ENCODE measurements around the gene SLC4A4. TPM values are rescaled to one million over a fixed set of nuclear protein-coding genes. Genes with fewer than 3 reads are reported as not detected.

The SLC4A4 gene
- total RNA-seq, 1 experiment from 2014 or later: not detected

- no peak for DNase-seq (ENCODE audit: low spot score)
These were observed 18.3 kb downstream of the SLC4A4 start for GRCh38 chr4:71356924-71357663.

GRCh38 chr4:71360844-71361243 lies 22.0 kb downstream of the SLC4A4 start:
- no peak for DNase-seq (ENCODE audit: low spot score)

- DNase-seq (ENCODE audit: low spot score): no peak
These were observed 22.7 kb downstream of the SLC4A4 start for GRCh38 chr4:71361476-71361875.

GRCh38 chr4:71366766-71367165 lies 27.9 kb downstream of the SLC4A4 start:
- no peak for DNase-seq (ENCODE audit: low spot score)

- DNase-seq (ENCODE audit: low spot score): no peak
These were observed 28.7 kb downstream of the SLC4A4 start for GRCh38 chr4:71367546-71367945.

GRCh38 chr4:71368906-71369305 lies 30.1 kb downstream of the SLC4A4 start:
- no peak for DNase-seq (ENCODE audit: low spot score)

GRCh38 chr4:71369536-71369935 lies 30.7 kb downstream of the SLC4A4 start:
- DNase-seq (ENCODE audit: low spot score): no peak

- no peak for DNase-seq (ENCODE audit: low spot score)
These were observed 36.7 kb downstream of the SLC4A4 start for GRCh38 chr4:71375494-71375893.

GRCh38 chr4:71377561-71377960 lies 38.7 kb downstream of the SLC4A4 start:
- DNase-seq (ENCODE audit: low spot score): peak; percentile 68

- DNase-seq (ENCODE audit: low spot score): no peak
These were observed 40.3 kb downstream of the SLC4A4 start for GRCh38 chr4:71379126-71379525.

GRCh38 chr4:71380788-71381187 lies 42.0 kb downstream of the SLC4A4 start:
- DNase-seq (ENCODE audit: low spot score): no peak

- no peak for DNase-seq (ENCODE audit: low spot score)
These were observed 43.5 kb downstream of the SLC4A4 start for GRCh38 chr4:71382125-71382899.

GRCh38 chr4:71382900-71383560 lies 44.2 kb downstream of the SLC4A4 start:
- DNase-seq (ENCODE audit: low spot score): no peak

GRCh38 chr4:71383984-71384383 lies 45.2 kb downstream of the SLC4A4 start:
- no peak for DNase-seq (ENCODE audit: low spot score)

GRCh38 chr4:71389149-71389827 lies 50.5 kb downstream of the SLC4A4 start:
- DNase-seq (ENCODE audit: low spot score): no peak

- DNase-seq (ENCODE audit: low spot score): no peak
These were observed 53.3 kb downstream of the SLC4A4 start for GRCh38 chr4:71392109-71392508.

- DNase-seq (ENCODE audit: low spot score): no peak
These were observed 57.6 kb downstream of the SLC4A4 start for GRCh38 chr4:71396382-71396781.

GRCh38 chr4:71400810-71401209 lies 62.0 kb downstream of the SLC4A4 start:
- no peak for DNase-seq (ENCODE audit: low spot score)

GRCh38 chr4:71402616-71403015 lies 63.8 kb downstream of the SLC4A4 start:
- no peak for DNase-seq (ENCODE audit: low spot score)

- no peak for DNase-seq (ENCODE audit: low spot score)
These were observed 65.2 kb downstream of the SLC4A4 start for GRCh38 chr4:71404049-71404448.

- DNase-seq (ENCODE audit: low spot score): no peak
These were observed 67.0 kb downstream of the SLC4A4 start for GRCh38 chr4:71405791-71406190.

GRCh38 chr4:71406459-71406963 lies 67.7 kb downstream of the SLC4A4 start:
- DNase-seq (ENCODE audit: low spot score): no peak

Measured in A172 (cell line).